ENCODE results near the gene CNTFR. TPM values are rescaled to one million over a fixed set of nuclear protein-coding genes. Genes with fewer than 3 reads are reported as not detected.

CNTFR gene
- total RNA-seq, 2 experiments from 2014 or later = not detected

DNA sequence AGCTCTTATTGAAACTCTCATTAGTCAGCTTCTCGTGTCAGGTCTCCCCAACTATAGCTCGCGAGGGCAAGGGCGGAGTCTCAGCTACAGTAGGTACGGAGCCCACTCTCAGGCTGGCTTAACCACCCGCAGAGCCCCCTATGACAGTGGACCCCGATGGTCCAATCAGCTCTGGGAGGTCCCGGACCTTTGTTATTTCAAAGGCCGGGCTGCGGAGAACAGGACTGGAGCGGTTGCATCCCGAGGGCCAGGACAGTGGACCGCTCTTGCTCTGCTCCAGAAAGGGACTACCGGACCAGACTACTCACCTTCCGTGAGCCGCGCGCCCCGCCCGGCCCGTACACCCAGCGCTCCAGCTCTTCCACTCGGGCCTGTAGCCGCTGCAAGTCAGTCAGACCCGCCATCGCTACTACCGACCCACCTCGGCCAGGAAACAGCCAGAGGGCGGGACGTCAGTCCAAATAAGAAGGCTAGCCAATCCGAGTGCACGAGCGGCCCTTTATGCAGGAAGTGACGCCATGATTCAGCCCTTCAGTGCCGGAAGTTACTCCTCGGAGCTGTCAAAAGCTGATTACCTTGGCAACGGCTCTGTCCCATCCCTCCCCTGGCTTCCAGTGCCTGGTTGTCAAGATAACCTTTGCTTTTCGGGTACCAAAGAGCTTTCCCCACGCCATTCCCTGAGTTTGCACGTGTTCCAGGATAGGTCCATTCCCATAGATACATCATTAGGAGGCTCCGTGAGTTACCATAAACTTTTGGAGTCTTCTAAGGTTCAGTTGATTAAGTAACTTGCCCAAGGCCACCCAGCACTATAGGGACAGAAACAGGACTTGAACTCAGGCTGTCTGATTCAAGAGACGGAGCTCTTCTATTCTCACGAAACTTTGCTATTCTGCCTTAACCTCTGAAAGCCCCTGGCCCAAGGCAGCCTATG lies 30.8 kb upstream of the CNTFR start, which contains the start of gene DCTN3:
DCTN3 (minus strand) TSS at position 435 of the 934 bp plus-strand sequence; CDS start at position 404, 31 bp downstream.
- Mint-ChIP-seq H3K27ac (peak within 1 kb of the TSS; percentile 75), H3K27me3 (peaks cover 17% of the 10 kb centered on the region), H3K9me3 (no peaks in the 10 kb centered on the region), H3K36me3 (ENCODE audit: low read depth) (no peaks in the 10 kb centered on the region), H3K4me1 (ENCODE audit: low read depth) (peaks cover 26% of the 10 kb centered on the region), H3K4me3 (peak within 1 kb of the TSS; percentile 91)
- POLR2A ChIA-PET = interaction anchor here (0.7 to 7.3 kb wide), 7 partner anchors 9 to 440 kb away, joined by 3 to 59 read pairs (median 4); partner anchors contain the start of genes ARID3C, GALT, RPP25L and SIGMAR1
- peak; percentile 97 for DNase-seq
- ATAC-seq = peak; percentile 99
- intact Hi-C loops (cut with micrococcal nuclease) = no loop called here
- CTCF ChIA-PET = interaction anchor here (1.1 to 7.6 kb wide), 10 partner anchors 9 to 82 kb away, joined by 3 to 142 read pairs (median 6); partner anchors contain the start of genes ARID3C, GALT, RPP25L and SIGMAR1
- TF ChIP-seq, protein P1, sequence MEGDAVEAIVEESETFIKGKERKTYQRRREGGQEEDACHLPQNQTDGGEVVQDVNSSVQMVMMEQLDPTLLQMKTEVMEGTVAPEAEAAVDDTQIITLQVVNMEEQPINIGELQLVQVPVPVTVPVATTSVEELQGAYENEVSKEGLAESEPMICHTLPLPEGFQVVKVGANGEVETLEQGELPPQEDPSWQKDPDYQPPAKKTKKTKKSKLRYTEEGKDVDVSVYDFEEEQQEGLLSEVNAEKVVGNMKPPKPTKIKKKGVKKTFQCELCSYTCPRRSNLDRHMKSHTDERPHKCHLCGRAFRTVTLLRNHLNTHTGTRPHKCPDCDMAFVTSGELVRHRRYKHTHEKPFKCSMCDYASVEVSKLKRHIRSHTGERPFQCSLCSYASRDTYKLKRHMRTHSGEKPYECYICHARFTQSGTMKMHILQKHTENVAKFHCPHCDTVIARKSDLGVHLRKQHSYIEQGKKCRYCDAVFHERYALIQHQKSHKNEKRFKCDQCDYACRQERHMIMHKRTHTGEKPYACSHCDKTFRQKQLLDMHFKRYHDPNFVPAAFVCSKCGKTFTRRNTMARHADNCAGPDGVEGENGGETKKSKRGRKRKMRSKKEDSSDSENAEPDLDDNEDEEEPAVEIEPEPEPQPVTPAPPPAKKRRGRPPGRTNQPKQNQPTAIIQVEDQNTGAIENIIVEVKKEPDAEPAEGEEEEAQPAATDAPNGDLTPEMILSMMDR (IDR thresholded peaks at IDR 0.05) = no peak

DNA sequence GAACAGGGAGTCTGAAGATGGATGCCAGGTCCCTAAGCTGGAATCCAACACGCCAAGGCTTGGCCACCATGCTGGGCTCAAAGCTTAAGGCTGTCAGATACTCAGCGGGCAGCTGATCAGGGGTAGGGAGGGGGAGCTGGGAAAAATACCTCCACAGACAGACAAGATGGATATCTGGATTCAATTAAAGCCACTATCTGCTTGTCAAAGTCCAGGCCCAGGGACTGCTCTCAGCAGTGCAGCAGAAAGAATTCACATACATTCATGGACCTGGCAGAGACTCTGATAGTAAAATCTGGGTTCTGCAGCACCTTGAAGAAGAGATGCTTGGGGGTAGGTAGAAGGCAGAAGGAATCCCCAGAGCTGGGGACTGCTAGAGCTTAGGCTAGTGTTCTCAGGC lies 25.6 kb upstream of the CNTFR start:
- POLR2A ChIA-PET = interaction anchor here (0.6 to 1.6 kb wide), 5 partner anchors 11 to 31 kb away, joined by 3 to 5 read pairs (median 4); partner anchors contain the start of gene GALT
- H3K36me3 Mint-ChIP-seq (ENCODE audit: low read depth) = peaks cover 11% of the 10 kb centered on the region

DNA sequence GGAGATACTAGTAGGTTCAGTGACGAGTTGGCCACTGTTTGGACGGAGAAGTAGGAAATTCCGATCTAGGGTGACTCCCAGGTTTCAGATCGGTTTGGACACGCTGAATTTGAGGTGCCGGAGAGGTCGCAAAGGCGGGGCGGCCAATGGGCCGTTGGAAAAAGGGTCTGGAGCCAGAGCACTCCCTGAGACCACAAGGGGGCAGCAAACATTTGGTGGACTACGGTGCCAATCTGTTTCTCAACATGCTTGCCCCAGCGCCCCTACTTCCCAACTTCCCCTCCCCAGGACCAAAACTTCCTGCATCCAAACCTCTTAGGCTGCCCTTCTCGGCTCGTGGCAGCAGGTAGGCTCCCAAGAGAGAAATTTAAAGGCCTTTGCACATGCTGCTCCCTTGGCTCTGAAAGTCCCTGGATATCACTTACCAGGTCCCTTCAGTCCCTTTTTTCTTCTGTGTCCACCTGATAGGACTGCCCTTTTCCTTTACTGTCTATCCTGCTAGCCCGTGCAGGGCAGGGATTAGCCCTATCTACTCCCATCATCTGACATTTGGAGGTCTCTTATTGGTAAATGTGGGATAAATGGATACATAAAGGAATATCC lies 23.4 kb upstream of the CNTFR start:
- TF ChIP-seq, protein P1 (IDR thresholded peaks at IDR 0.05) = peak; percentile 76
- ChIA-PET POLR2A (interaction anchor here (0.9 to 2.2 kb wide), 6 partner anchors 9 to 33 kb away, joined by 3 to 35 read pairs (median 4); partner anchors contain the start of genes GALT and SIGMAR1), CTCF (interaction anchor here (0.7 to 8.3 kb wide), 14 partner anchors 8 to 90 kb away, joined by 3 to 142 read pairs (median 6); partner anchors contain the start of genes DCTN3, GALT and SIGMAR1)
- DNase-seq = peak; percentile 81
- H3K9me3 Mint-ChIP-seq = no peaks in the 10 kb centered on the region
- intact Hi-C loops (cut with micrococcal nuclease) = loop anchor here (2.0 kb wide), 1 partner anchor 22 kb away; no protein-coding TSS in a partner anchor
- peak overlapping the region; percentile 87 for H3K4me3 Mint-ChIP-seq
- ATAC-seq = peak; percentile 40
- peak overlapping the region; percentile 92 for H3K27ac Mint-ChIP-seq
- peaks cover 17% of the 10 kb centered on the region for H3K36me3 Mint-ChIP-seq (ENCODE audit: low read depth)
- peaks cover 20% of the 10 kb centered on the region for H3K4me1 Mint-ChIP-seq (ENCODE audit: low read depth)
- H3K27me3 Mint-ChIP-seq = no peaks in the 10 kb centered on the region

More for the DNA sequence above, 25.6 kb upstream of the CNTFR start:
- intact Hi-C loops (cut with micrococcal nuclease) = no loop called here
- ATAC-seq (no peak), DNase-seq (no peak)
- CTCF ChIA-PET = interaction anchor here (1.2 to 8.3 kb wide), 4 partner anchors 11 to 68 kb away, joined by 4 to 142 read pairs (median 4); partner anchors contain the start of gene SIGMAR1
- Mint-ChIP-seq H3K27ac (no peak overlapping the region), H3K4me1 (ENCODE audit: low read depth) (peaks cover 30% of the 10 kb centered on the region), H3K27me3 (no peaks in the 10 kb centered on the region), H3K9me3 (no peaks in the 10 kb centered on the region), H3K4me3 (no peak overlapping the region)
- TF ChIP-seq, protein P1 (IDR thresholded peaks at IDR 0.05) = no peak

DNA sequence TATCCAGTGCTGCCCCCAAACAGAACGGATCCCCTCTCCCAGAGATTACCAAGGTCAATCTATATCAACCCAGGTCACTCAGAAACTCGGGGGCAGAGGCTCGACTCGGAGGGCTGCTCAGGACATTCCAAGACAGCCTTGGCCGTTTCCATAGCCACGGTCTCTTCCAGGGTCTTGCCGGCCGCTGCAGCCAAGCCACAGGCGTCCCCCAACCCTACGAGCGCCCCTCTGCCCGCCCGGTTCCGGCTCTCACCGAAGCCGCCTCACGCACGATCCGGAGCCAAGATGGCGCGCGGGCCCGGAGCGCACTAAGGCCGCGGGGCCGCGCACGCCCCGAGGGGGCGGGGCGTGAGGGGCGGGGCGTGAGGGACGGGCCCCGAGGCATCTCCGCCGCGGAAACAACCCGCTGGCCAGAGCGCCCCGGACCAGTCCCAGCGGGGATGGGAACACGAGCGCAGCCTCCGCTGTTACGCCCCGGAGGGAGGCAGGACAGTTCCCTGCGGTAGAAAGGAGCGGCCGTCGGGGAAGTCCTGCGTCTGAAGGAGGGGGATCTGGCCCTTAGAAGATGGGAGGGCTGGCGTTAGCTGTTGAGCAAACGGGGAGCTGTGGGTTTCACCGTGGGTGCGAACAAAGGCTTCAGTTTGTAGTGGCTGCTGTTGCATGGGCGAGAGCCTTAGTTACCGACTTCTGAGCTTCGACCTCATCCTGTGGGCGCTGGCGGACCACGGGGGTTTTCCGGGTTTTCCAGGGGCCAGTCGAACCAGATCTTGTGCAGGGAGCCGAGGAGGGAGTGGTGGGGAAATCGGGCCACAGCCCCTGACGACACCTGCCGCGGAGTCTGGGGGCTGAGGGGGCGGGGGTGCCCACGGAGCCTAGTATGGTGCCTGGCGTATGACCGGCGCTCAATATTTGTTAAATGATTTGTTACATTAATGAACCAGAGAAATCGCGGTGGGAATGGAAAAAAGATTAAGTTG lies 22.6 kb upstream of the CNTFR start, which contains the start of gene RPP25L:
RPP25L (minus strand) TSS at position 287 of the 977 bp plus-strand sequence. CDS start 801 bp downstream, outside the sequence.
- peak within 1 kb of the TSS; percentile 87 for H3K4me3 Mint-ChIP-seq
- no peaks in the 10 kb centered on the region for H3K27me3 Mint-ChIP-seq
- DNase-seq (peak; percentile 86), ATAC-seq (peak; percentile 97)
- TF ChIP-seq, protein P1 (IDR thresholded peaks at IDR 0.05) = no peak
- ChIA-PET CTCF (interaction anchor here (0.9 to 8.3 kb wide), 9 partner anchors 8 to 235 kb away, joined by 3 to 142 read pairs (median 7); partner anchors contain the start of genes DCTN3, GALT, MYORG and SIGMAR1), POLR2A (interaction anchor here (1.0 to 2.2 kb wide), 4 partner anchors 9 to 34 kb away, joined by 4 to 35 read pairs (median 4); partner anchors contain the start of genes DCTN3, GALT and SIGMAR1)
- H3K27ac Mint-ChIP-seq = peak within 1 kb of the TSS; percentile 92
- no peaks in the 10 kb centered on the region for H3K9me3 Mint-ChIP-seq
- peaks cover 20% of the 10 kb centered on the region for H3K4me1 Mint-ChIP-seq (ENCODE audit: low read depth)
- intact Hi-C loops (cut with micrococcal nuclease) = loop anchor here (2.0 kb wide), 1 partner anchor 23 kb away; no protein-coding TSS in a partner anchor
- peaks cover 17% of the 10 kb centered on the region for H3K36me3 Mint-ChIP-seq (ENCODE audit: low read depth)
